Activated CD4-positive, CD25-positive, alpha-beta regulatory T cell treated with anti-CD3 and anti-CD28 coated beads, Interleukin-2, amount 50 U/mL, for 72 hours (primary cell): ENCODE data around the gene C4orf50.

Experiments
- DNase-seq: peaks from one replicate; pipeline ENCODE4 v3.0.0; 2021

C4orf50 gene

GRCh38 chr4:5990446-5991160 lies 27.6 kb downstream of the C4orf50 start:
- DNase-seq: no peak

GRCh38 chr4:5989236-5990225 lies 28.7 kb downstream of the C4orf50 start:
- no peak for DNase-seq

GRCh38 chr4:5988086-5988845 lies 30.0 kb downstream of the C4orf50 start:
- no peak for DNase-seq

- DNase-seq: no peak
Observed at GRCh38 chr4:5984843-5985242, 33.4 kb downstream of the C4orf50 start.

- DNase-seq: no peak
Observed at GRCh38 chr4:5982156-5982973, 35.9 kb downstream of the C4orf50 start.

GRCh38 chr4:5980436-5981155 lies 37.6 kb downstream of the C4orf50 start:
- no peak for DNase-seq

- DNase-seq: no peak
Observed at GRCh38 chr4:5979981-5980380, 38.2 kb downstream of the C4orf50 start.

- no peak for DNase-seq
Observed at GRCh38 chr4:5976921-5977320, 41.3 kb downstream of the C4orf50 start.

- no peak for DNase-seq
Observed at GRCh38 chr4:5976431-5976830, 41.8 kb downstream of the C4orf50 start.

- DNase-seq: no peak
Observed at GRCh38 chr4:5974321-5974720, 43.9 kb downstream of the C4orf50 start.

- DNase-seq: no peak
Observed at GRCh38 chr4:5973486-5974220, 44.6 kb downstream of the C4orf50 start.

GRCh38 chr4:5973033-5973432 lies 45.2 kb downstream of the C4orf50 start:
- DNase-seq: no peak

GRCh38 chr4:5972571-5972970 lies 45.7 kb downstream of the C4orf50 start:
- no peak for DNase-seq

- DNase-seq: no peak
Observed at GRCh38 chr4:5971078-5971450, 47.2 kb downstream of the C4orf50 start.

GRCh38 chr4:5970381-5971077 lies 47.7 kb downstream of the C4orf50 start:
- DNase-seq: no peak

- DNase-seq: no peak
Observed at GRCh38 chr4:5969777-5970176, 48.5 kb downstream of the C4orf50 start.

GRCh38 chr4:5969336-5969735 lies 48.9 kb downstream of the C4orf50 start:
- DNase-seq: no peak

- DNase-seq: no peak
Observed at GRCh38 chr4:5968246-5968645, 50.0 kb downstream of the C4orf50 start.

- no peak for DNase-seq
Observed at GRCh38 chr4:5967783-5968182, 50.4 kb downstream of the C4orf50 start.

GRCh38 chr4:5965225-5965624 lies 53.0 kb downstream of the C4orf50 start:
- no peak for DNase-seq
